Measurements from ENCODE around the gene NXF1. TPM values are rescaled to one million over a fixed set of nuclear protein-coding genes. Genes with fewer than 3 reads are reported as not detected.
A peak's percentile ranks its signal among the peaks of the same experiment; 100 is the strongest.
"Not testable (repeated sequence)": the region's sequence is repeated elsewhere in the genome, so short reads cannot be mapped to it uniquely, and the experiment has no call there.

Gene NXF1
- polyA plus RNA-seq, 1 donor: 64.5 TPM

- DNase-seq (ENCODE audit: low read depth): peak; percentile 94
These were observed 18.1 kb downstream of the NXF1 start, which contains the start of gene TMEM179B for GRCh38 chr11:62787005-62787759. Gene TMEM179B, plus strand, starts transcription at chr11:62787402. Its CDS starts 30 bp downstream, at chr11:62787432.

GRCh38 chr11:62786318-62787004 lies 18.8 kb downstream of the NXF1 start:
- peak; percentile 60 for DNase-seq (ENCODE audit: low read depth)

GRCh38 chr11:62782753-62783152 lies 22.5 kb downstream of the NXF1 start:
- DNase-seq (ENCODE audit: low read depth): no peak

- no peak for DNase-seq (ENCODE audit: low read depth)
These were observed 26.8 kb downstream of the NXF1 start for GRCh38 chr11:62778441-62778840.

- DNase-seq (ENCODE audit: low read depth): no peak
These were observed 27.9 kb downstream of the NXF1 start for GRCh38 chr11:62777389-62777788.

- no peak for DNase-seq (ENCODE audit: low read depth)
These were observed 29.6 kb downstream of the NXF1 start for GRCh38 chr11:62775646-62776045.

GRCh38 chr11:62774407-62774806 lies 30.8 kb downstream of the NXF1 start:
- no peak for DNase-seq (ENCODE audit: low read depth)

- peak; percentile 92 for DNase-seq (ENCODE audit: low read depth)
These were observed 33.9 kb downstream of the NXF1 start, which contains the start of gene TAF6L for GRCh38 chr11:62771144-62772021. Gene TAF6L, plus strand, starts transcription at chr11:62771396. Its CDS starts 4,388 bp downstream, at chr11:62775784.

- no peak for DNase-seq (ENCODE audit: low read depth)
These were observed 34.5 kb downstream of the NXF1 start for GRCh38 chr11:62770778-62771143.

GRCh38 chr11:62760867-62761227 lies 44.4 kb downstream of the NXF1 start:
- not testable (repeated sequence) for DNase-seq (ENCODE audit: low read depth)

GRCh38 chr11:62757846-62758788 lies 47.1 kb downstream of the NXF1 start:
- no peak for DNase-seq (ENCODE audit: low read depth)

GRCh38 chr11:62755086-62755615 lies 50.1 kb downstream of the NXF1 start:
- no peak for DNase-seq (ENCODE audit: low read depth)

- DNase-seq (ENCODE audit: low read depth): peak; percentile 99
These were observed 51.3 kb downstream of the NXF1 start, which contains the start of gene ZBTB3 for GRCh38 chr11:62753736-62754603. Gene ZBTB3, minus strand, starts transcription at chr11:62754160. Its CDS starts 496 bp downstream, at chr11:62753664.

- no peak for DNase-seq (ENCODE audit: low read depth)
These were observed 52.1 kb downstream of the NXF1 start for GRCh38 chr11:62752994-62753735.

- DNase-seq (ENCODE audit: low read depth): no peak
These were observed 53.0 kb downstream of the NXF1 start for GRCh38 chr11:62752177-62752785.

GRCh38 chr11:62749931-62750330 lies 55.3 kb downstream of the NXF1 start:
- DNase-seq (ENCODE audit: low read depth): not testable (repeated sequence)

GRCh38 chr11:62747475-62748160 lies 57.6 kb downstream of the NXF1 start:
- no peak for DNase-seq (ENCODE audit: low read depth)
